ENCODE results near the gene BICD1.
"Not testable (repeated sequence)": the region's sequence is repeated elsewhere in the genome, so short reads cannot be mapped to it uniquely, and the experiment has no call there.

BICD1 gene

DNA sequence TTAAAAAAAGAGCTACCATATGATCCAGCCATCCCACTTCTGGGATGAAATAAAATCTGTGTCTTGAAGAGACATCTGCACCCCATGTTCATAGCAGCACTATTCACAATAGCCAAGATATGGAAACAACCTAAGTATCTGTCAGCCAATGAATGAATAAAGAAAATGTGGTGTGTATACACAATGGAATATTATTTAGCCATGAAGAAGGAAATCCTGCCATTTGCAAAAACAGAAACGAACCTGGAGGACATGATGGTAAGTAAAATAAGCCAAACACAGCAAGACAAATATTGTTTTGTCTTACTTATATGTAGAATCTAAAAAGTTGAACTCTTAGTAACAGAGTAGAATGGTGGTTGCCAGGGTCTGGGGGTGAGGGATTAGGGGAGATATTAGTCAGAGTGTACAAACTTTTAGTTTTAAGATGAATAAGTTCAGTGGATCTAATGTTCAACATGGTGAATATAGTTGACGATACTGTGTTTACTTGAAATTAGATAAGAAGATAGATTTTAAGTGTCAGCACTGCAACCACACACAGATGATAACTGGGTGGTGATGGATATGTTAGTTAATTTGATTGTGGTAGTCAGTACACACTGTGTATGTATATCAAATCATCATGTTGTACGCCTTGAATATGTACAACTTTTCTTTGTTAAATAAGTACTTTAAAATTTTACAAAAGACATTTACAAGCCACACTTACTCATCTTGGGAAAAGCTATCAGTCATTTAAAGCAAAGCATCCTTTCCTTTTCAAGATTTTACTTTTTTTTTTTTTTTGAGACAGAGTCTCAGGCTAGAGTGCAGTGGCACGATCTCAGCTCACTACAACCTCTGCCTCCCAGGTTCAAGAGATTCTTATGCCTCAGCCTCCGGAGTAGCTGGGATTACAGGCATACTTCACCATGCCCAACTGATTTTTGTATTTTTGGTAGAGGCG lies 89.9 kb downstream of the BICD1 start:
- no peak for DNase-seq

DNA sequence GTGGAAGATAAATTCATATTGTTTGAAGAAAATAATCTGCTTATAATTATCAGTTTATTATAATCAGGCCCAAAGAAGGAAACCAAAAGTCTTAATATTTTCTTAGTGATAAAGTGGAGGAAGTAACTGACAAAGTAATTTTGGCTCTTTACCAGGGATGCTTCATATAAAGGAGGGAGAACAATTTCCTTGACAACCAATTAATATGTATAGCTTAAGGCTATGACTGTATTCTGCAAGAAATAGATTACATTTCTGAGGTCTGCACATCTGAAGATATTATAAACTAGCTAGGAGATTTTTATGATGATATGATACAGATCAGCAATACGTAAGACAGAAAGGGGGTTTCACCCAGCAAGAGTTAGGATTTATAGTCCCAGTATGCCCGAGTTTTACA lies 90.8 kb downstream of the BICD1 start:
- DNase-seq = no peak

DNA sequence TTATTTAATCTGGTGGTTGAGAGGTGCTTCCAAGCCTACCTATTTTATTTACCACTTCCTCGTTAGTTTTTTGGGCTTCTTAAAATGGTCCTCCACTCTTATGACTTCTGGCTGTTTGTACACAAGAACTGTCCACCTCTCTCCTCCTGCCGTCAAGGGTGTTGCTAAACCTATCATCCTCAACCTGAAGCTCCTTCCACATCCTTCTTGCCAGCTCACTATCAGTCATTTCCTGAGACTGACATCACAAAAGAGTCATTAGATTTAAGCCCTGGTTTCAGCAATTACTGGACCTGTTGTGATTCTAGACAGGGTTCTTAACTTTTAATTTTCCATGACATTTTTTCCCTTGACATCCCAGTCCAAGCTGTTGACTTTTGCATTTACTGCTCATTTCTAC lies 91.9 kb downstream of the BICD1 start:
- no peak for DNase-seq

DNA sequence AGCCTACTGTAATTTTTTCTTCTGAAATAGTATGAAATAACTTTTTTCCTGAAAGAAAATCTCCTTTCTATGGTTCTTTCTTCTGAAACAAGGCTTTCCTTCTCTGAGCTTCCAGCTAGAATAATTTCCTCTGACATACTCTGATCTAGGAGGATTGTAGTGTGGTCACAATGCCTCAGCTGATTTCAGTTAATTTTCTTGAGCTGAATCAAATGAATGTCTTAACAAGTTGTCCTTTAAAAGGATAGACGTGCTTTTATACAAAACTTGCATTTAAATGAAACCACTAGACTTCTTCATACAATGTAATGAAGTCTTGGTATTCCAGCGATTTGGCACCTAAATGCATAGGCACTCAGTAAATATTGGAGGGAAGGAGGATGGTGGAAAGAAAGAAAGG lies 94.4 kb downstream of the BICD1 start:
- DNase-seq = no peak

DNA sequence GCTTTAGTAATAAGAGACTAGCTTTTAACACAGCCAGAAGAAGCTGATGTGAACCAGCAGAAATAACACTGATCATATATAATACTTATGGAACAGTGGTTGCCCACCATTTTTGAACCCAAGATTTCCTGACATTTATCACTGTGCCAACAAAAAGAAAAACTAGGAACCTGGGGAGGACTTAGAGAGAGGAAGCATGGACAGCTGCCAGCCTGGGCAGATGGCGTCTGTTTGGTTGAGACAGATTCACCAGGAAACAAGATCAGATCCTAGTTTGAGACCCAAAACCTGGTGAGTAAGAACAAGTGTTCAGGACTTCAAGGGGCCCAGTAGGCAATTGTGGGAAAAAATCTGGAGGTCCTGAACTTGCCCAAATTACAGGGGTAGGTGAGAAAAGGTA lies 95.3 kb downstream of the BICD1 start:
- no peak for DNase-seq

DNA sequence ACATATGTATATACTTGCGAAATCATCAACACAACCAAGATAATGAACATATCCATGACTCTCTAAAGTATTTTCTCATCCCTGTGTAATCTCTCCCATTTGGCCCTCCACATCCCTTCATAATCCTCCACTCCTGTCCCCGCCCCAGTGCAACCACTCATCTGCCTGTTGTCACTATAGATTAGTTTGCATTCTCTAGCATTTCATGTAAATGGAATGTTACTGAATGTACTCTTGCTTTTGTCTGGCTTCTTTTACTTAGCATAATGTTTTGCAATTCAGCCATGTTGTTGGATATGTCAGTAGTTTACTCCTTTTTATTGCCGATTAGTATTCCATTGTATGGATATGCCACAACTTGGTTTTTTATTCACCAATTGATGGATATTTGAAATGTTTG lies 99.1 kb downstream of the BICD1 start:
- DNase-seq = no peak

DNA sequence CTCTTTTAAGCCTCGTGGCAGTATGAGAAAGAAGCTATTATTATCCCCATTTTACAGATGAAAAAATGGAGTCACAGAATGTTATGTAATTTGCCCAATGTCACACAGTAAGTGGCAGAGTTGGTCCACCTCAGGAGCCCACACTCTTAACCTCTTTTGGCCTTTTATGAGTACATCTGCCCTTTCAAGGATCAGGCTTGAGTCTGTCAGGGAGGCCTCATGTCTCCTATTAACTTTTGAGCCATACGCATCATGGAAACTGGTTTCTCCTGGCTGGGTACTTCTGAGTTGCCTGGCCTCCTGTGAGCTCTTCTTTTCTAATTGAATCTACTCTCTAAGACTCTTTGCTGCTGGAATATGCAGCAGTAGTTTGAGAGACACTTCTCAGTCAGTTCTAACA lies 101.7 kb downstream of the BICD1 start:
- no peak for DNase-seq

DNA sequence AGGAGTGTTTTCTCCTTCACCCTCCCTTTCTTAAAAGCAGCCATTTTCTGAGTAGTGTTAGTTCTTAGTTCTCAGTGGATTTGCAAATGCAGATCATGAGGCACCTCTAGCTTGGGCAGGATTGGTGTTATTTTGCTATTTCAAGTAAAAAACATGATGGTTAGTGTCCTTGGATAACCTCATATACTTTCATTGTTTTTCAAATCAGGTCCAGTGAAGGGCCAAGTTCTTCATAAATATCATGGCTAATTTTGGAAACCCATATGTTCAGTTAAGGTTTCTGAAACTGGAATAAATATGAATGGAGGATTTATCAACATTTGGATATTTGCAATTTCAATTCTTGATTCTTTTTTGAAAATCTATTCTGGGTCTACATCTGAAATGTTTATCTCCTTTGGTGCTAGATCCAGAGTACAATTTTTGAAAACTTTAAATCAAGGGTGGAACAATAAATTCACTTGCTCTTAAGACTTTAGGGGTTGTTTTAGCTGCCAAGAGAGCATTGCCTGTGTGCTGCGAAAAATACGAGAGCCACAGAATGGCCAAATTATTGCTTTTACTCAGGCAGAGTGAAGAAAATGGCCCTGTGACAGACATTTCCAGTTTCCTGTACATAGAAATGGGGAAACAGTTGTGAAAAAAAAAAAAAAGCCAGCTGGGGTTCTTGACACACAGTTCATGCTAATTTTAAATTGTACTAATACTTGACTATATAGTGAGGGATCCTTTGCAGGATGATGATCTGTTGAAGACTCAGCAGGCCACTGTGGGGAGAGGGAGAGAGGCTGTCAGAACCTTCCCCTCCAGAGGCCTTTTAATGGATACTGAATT lies 104.6 kb downstream of the BICD1 start:
- no peak for DNase-seq

DNA sequence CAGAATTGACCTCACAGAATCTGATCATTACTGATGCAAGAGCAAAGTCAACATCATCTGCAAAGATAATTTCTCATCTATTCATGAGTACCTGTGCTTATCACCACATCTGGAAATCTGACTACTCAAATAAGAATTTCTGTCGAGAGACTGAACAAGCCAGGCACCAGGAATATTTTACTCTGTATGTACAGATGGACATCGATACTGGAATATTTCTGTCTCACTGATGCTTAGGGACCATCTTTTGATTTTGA lies 105.2 kb downstream of the BICD1 start:
- no peak for DNase-seq

DNA sequence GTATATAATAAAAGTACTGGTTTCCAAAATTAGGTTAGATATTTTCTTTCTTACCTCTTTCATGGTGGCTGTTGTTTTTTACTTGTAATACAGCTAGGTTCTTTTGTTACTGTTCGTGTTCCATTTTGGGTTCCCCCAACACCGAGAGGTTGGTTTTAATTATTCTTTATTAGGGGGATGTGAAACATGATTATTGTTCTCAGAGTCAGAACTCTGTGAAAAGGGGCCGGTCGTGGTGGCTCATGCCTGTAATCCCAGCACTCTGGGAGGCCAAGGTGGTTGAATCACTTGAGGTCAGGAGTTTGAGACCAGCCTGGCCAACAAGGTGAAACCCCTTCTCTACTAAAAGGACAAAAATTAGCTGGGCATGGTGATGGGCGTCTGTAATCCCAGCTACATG lies 108.1 kb downstream of the BICD1 start:
- DNase-seq = no peak

DNA sequence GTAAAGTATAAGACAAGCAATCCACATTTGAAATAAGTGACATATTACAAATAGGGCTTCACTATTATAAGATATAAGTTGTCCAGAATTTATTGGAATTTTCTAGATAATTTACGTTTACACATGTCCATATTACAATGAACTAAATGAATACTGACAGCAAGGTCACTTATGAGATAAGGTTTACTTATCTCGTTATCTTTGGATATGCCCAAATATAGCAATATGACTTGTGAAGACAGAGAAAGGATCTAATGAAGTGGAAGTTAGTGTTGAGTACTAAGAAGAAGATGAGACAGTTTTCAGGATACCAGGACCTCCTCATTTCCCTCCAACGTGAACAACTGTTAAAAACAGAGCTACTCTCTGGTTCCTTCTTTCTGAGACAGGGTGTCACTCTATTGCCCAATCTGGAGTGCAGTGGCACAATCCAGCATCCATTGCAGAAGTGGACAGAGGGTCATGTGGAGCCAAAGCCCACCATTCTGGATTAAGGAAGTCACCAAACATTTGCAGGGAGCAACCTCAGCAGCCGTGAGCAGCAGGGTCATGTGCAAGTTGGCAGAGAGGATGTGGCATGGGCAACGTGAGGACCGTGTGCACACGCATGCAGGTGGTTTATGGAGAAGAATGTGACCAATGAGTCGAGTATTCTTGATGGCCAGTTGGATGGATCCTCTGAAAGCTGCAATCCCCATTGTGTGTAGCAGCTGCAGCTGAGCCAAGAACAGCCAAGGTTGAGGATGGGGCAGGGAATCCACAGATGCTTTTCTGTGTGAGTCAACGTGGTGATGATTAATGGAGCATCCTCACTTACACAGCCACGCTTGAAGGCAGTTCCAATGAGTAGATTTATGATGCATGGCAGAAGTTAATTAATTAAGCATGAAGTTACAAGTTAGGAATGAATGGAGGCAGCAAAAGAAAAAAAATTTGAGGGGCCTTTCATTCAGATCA lies 111.0 kb downstream of the BICD1 start:
- no peak for DNase-seq

DNA sequence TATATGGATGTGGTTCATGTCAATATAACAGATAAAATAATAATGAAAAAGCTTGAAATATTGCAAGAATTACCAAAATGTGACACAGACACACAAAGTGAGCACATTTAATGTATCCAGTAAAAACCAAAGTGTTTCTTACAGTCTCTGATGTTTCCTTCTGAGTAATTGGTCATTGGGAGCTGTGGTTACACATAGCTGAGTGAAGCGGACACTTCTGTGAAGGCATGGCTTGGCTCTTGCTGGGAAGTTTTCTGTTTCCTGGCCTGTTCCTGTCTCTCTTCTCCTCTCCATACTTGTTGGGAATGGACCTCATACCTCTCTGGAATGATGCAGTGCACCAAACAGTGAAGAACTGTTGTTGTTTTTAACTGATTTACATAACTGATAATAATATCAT lies 117.3 kb downstream of the BICD1 start:
- DNase-seq = no peak

DNA sequence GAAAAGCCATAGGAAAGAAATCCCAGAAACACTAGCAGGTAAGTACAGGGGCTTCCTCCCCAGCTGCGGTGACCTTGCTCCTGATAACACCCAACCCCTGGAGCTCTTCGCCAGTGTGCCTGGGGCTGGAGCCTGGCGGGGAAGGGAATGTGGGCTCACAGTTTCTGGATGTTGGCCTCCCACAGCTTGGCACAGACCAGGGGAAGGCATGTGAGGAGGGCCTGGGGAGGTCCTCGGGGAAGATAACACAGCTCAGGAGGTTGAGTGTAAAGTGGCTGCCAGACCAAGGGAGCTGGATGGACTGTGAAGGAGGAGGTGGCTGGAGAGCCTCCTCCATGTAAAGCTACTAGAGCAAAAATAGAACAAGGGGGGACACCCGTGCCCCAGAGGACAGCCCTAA lies 120.1 kb downstream of the BICD1 start:
- DNase-seq = no peak

DNA sequence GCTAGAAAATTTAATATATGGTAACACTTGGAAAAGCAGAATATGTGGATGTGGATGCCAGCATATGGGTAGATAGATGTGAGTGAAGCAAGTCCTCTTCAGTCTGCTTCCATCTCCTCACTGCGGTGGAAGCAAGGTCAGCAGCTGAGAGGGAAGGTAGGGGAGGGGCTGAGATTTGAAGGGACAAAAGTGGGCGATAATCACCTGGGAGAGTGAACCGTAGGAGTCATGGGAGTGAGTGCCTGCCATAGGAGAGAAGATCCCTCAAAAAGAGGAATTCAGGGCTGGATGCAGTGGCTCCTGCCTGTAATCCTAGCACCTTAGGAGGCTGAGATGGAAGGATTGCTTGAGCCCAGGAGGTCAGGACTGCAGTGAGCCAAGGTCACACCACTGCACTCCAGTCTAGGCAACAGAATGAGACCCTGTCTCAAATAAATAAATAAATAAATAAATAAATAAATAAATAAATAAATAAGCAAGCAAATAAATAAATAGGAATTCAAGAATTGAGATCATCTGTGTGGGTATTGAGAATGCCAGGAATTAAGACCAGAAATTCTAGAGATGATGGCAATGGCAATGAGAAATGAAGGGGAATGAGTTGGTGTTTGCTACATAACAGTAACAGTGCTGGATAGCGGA lies 123.4 kb downstream of the BICD1 start:
- no peak for DNase-seq

DNA sequence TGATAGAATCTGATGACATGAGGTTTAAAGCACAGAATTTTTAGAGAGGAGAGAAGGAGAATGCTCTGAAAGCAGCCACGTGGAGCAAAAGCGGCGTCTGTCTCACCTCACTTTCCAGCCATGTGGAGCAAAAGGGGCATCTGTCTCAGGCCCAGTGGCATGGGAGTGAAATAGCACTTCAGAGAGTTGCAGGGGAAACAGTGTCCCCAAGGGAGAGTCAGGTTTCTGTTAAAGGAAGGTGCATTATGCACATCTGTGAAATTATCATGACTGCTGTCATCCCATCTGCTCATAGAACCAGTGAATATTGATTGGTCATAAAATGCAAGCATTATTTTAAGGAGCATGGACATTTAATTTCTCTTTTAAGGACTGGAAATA lies 124.0 kb downstream of the BICD1 start:
- DNase-seq = no peak

DNA sequence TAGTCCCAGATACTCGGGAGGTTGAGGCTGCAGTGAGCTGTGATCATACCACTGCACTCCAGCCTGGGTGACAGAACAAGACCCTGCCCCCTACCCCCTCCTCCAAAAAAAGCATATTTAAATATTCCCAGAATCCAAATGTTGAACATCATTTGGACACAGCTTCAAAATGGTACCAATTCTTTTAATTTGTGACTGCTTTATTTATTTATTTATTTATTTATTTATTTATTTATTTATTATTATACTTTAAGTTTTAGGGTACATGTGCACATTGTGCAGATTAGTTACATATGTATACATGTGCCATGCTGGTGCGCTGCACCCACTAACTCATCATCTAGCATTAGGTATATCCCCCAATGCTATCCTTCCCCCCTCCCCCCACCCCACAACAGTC lies 124.7 kb downstream of the BICD1 start:
- DNase-seq = not testable (repeated sequence)

DNA sequence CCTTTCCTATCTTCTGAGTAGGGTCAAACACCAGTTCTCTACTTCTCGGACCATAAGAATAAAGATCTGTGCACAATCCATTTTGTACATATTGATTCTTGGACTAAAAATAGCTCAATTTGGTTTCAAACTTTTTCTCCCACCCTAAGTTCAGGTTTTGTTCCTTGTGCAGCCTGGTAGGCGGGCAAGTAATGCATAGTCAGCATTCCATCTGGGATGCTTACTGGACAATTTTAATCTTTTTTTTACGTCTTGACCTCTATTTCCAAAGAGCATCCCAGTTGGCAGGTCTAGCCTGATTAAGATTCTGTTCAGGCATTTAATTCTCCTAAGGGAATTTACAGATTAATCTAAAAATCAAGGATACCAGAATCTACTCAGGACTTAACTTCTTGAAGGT lies 126.9 kb downstream of the BICD1 start:
- DNase-seq = no peak

DNA sequence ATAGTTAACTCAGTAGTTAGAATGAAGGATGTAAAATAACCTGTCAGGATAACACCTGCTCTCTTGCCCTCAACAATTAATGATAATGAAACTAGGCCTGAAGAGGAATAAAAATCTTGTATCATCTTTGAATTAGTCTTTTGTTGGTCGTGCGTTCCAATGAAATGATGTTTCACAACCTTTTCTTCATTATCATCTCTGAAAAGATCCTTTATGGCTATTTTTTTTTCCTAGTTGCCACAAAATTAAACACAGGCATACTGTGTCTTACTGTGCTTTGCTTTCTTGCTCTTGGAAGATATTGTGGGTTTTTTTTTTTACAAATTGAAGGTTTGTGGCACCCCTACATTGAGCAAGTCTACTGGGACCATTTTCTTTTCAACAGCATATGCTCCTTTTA lies 128.6 kb downstream of the BICD1 start:
- no peak for DNase-seq

DNA sequence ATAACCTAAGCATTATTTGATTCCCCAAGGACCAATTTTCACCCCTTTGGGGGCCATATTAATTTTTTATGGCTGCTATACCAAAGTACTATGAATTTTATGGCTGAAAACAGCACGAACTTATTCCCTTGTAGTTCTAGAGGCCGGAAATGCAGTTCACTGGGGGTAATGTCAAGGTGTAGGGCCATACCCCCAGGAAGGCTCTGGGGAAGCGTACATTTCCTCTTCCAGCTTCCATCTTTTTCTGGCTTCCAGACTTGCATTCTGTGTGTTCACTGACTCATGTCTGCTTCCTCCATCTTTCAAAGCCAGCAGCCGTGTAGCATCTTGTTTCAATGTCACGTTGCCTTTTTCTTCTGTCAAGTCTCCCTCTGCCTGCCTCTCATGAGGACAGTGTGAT lies 133.5 kb downstream of the BICD1 start:
- no peak for DNase-seq

DNA sequence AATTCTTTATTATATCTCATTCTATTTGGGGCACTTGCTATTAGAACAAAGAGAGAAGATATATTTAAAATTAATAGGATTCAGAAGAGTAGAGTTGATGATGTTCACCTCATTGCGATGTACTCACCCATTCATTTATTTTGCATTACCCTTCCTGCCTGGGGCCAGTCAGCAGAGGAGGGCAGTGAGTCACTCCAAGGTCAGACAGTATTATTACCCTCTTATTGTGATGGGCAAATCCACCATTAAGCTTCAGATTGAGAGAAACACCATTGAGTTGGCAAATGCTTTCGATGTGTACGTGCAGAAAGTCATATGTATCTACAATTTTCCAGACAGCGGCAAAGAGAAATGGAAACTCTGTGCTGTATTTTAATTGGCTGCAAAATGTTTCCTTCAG lies 134.2 kb downstream of the BICD1 start:
- DNase-seq = no peak

DNA sequence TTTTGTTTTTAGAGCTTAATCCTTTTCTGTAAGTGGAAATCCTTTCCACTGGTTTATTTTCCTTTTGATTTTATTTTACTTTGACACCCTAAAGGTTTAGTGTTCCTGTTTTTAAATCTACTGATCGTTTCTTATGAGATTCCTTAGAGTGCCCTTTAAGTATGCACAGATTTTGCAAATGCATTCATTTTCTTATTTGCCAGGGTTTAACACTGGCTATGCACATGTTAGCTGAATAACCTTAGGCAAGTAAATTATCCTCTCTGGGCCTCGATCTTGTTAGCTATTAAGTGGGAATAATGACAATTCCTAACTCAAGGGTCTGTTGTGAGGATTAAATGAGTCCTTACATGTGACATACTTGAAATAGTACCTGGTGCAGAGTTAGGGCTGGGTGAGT lies 136.0 kb downstream of the BICD1 start:
- no peak for DNase-seq

DNA sequence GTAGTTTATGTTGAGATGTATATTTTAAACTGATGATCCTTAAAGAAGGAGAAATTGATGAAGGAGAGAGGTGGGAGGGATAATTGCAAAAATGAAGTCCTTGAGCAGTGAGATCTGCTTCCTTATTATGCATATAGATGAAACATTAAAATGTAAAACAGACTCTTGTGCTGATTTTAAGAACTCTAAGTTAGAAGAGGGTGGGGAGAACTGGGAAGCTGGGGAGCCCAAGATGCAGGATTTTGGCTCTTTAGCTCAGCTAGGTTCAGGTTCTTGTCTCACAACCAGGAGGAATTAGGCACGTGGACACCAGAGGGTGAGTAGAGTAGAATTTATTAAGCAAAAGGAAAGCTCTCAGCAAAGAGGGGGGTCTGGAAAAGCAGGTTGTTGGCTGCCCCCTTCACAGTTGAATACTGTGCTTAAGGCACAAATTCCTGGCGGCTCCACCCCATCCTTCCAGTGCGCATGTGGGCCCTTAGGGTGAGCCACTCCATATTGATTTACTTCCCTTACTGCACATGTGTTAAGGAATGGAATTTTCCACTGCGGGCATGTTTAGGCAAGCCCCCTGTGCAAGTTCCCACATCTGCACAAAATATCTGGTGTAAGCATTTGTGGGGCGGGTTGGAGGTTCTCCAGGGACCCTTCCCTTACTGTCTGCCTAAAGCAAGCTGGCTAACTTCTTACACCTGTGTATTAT lies 141.9 kb downstream of the BICD1 start:
- no peak for DNase-seq

All from activated CD4-positive, CD25-positive, alpha-beta regulatory T cell treated with anti-CD3 and anti-CD28 coated beads, Interleukin-2, amount 50 U/mL, for 72 hours (primary cell).